GM23248 (cell line): Measurements from ENCODE around the gene ELL2.

ENCODE experiments used
- EZH2 ChIP-seq: fragments of 200-600 bp; sonication (generic); IDR thresholded peaks from 2 replicates; pipeline ENCODE4 v1.6.1; 2018; ENCODE audit warnings: antibody characterized with exemption, mild to moderate bottlenecking; ENCODE audit not compliant: insufficient read depth, poor library complexity, severe bottlenecking
- EZH2phosphoT487 ChIP-seq: fragments of 200-600 bp; sonication (generic); IDR thresholded peaks from 2 replicates; pipeline ENCODE4 v1.6.1; 2018; ENCODE audit warnings: antibody characterized with exemption, moderate library complexity, mild to moderate bottlenecking, low read depth; ENCODE audit not compliant: insufficient read depth

- TF ChIP-seq EZH2, result no peak
- no peak for TF ChIP-seq EZH2phosphoT487
Observed at GRCh38 chr5:95940758-95941682, 20.6 kb downstream of the ELL2 start.
